Endothelial cell of umbilical vein (primary cell): Measurements from ENCODE around the gene IL22RA2. TPM values are rescaled to one million over a fixed set of nuclear protein-coding genes. Genes with fewer than 3 reads are reported as not detected.

Experiments
- BruUV-seq: library from RNA; stranded (reverse); fragments of 400-500 nt; replicated peaks from 2 replicates; lab custom pipeline; 2021; lab: Mats Ljungman, UMichigan
- CTCF ChIA-PET: fragments of 300-600, 350-600 bp; sonication (Branson Sonifier 250); formaldehyde crosslinking; loops from one replicate; lab custom pipeline; 2021; ENCODE audit warnings: antibody characterized with exemption, inconsistent platforms; lab: Charles Lee
- POLR2A ChIA-PET: fragments of 300-600, 350-600 bp; sonication (Branson Sonifier 250); formaldehyde crosslinking; loops from one replicate; lab custom pipeline; 2021; ENCODE audit warnings: antibody characterized with exemption, inconsistent platforms; lab: Charles Lee
- DNase-seq: peaks from one replicate; pipeline ENCODE4 v3.0.0-alpha.2; 2011; ENCODE audit warnings: low read depth, low spot score
- FAIRE-seq: peaks from 2 replicates; lab custom pipeline; 2011; peaks lifted over from hg19 to GRCh38; lab: Jason Lieb, UNC
- H2AFZ ChIP-seq: 2 replicates; pipeline ENCODE4 v1.6.0; 2012; ENCODE audit warnings: low read depth, low read length, control low read depth, inconsistent platforms
- H3K27ac ChIP-seq: 2 replicates; pipeline ENCODE4 v1.5.1; 2011; ENCODE audit warnings: low read depth, mild to moderate bottlenecking, control low read depth, low read length, moderate library complexity; ENCODE audit not compliant: insufficient read depth
- H3K27me3 ChIP-seq, 2 experiments: 2 replicates each; pipeline versions ENCODE4 v1.6.0 to v1.6.1; 2011; ENCODE audit warnings: low read length in 2 of 2, mixed read lengths in 1 of 2; ENCODE audit not compliant: control insufficient read depth in 2 of 2, insufficient read depth in 2 of 2
- H3K36me3 ChIP-seq, 2 experiments: 2 replicates in 1 of 2; 3 replicates in 1 of 2; pipeline ENCODE4 v1.5.1; 2011; ENCODE audit warnings: low read length in 2 of 2, mild to moderate bottlenecking in 1 of 2, moderate library complexity in 1 of 2; ENCODE audit not compliant: control insufficient read depth in 2 of 2, insufficient read depth in 2 of 2; ENCODE audit errors: extremely low read depth in 1 of 2
- H3K4me1 ChIP-seq: 3 replicates; pipeline ENCODE4 v1.5.1; 2011; ENCODE audit warnings: mild to moderate bottlenecking, low read length; ENCODE audit not compliant: control insufficient read depth, insufficient read depth; ENCODE audit errors: extremely low read depth
- H3K4me2 ChIP-seq: 2 replicates; pipeline ENCODE4 v1.6.1; 2011; ENCODE audit warnings: low read length, control low read depth, mixed read lengths; ENCODE audit not compliant: insufficient read depth
- H3K4me3 ChIP-seq, 3 experiments: fragments of 200-600 bp in 1 of 3; sonication (generic), shearing (Covaris generic) in 1 of 3; replicated peaks in 1 of 3; 2 replicates each; pipeline ENCODE4 v1.5.1; 2011 to 2016; ENCODE audit warnings: control low read depth in 3 of 3, low read length in 3 of 3, mild to moderate bottlenecking in 2 of 3, inconsistent platforms in 1 of 3, low read depth in 1 of 3, moderate library complexity in 1 of 3; ENCODE audit not compliant: insufficient read depth in 1 of 3
- H3K79me2 ChIP-seq: 2 replicates; pipeline ENCODE4 v1.6.0; 2012; ENCODE audit warnings: low read length, inconsistent platforms; ENCODE audit not compliant: control insufficient read depth, insufficient read depth
- H3K9ac ChIP-seq: replicated peaks from 2 replicates; pipeline ENCODE3; 2011; ENCODE audit warnings: low read length, control low read depth; ENCODE audit not compliant: insufficient read depth; ENCODE audit errors: extremely low read depth
- H3K9me1 ChIP-seq: replicated peaks from 3 replicates; pipeline ENCODE4 v1.6.0; 2011; ENCODE audit warnings: mild to moderate bottlenecking, low read length; ENCODE audit not compliant: control insufficient read depth, insufficient read depth; ENCODE audit errors: extremely low read depth
- H3K9me3 ChIP-seq: replicated peaks from 2 replicates; pipeline ENCODE4 v1.5.1; 2012; ENCODE audit warnings: low read length, inconsistent platforms; ENCODE audit not compliant: control insufficient read depth, insufficient read depth
- H4K20me1 ChIP-seq: replicated peaks from 2 replicates; pipeline ENCODE3; 2011; ENCODE audit warnings: mild to moderate bottlenecking, low read length; ENCODE audit not compliant: control insufficient read depth, insufficient read depth; ENCODE audit errors: extremely low read depth
- EZH2 ChIP-seq: IDR thresholded peaks from 2 replicates; pipeline ENCODE4 v1.6.1; 2012; ENCODE audit warnings: borderline replicate concordance, low read depth, mild to moderate bottlenecking, moderate library complexity, low read length, inconsistent platforms; ENCODE audit not compliant: severe bottlenecking
- FOS ChIP-seq: IDR thresholded peaks from 2 replicates; pipeline ENCODE4 v1.6.1; 2011; ENCODE audit warnings: mild to moderate bottlenecking, low read length, moderate library complexity, borderline replicate concordance; ENCODE audit not compliant: insufficient read depth
- GATA2 ChIP-seq: IDR thresholded peaks from 2 replicates; pipeline ENCODE4 v1.7.0; 2011; ENCODE audit warnings: low read depth, mild to moderate bottlenecking, moderate library complexity, mixed read lengths, low read length; ENCODE audit not compliant: insufficient read length, insufficient read depth
- JUN ChIP-seq: IDR thresholded peaks from 2 replicates; pipeline ENCODE4 v1.6.1; 2011; ENCODE audit warnings: borderline replicate concordance, low read depth; ENCODE audit not compliant: insufficient read length, insufficient read depth
- MYC ChIP-seq: IDR thresholded peaks from one replicate; pipeline ENCODE4 v1.6.1; 2011; ENCODE audit warnings: mild to moderate bottlenecking, low read depth, low read length
- dilution Hi-C: fragments of 300-500 bp; cut with MboI; formaldehyde crosslinking; loops from one replicate; pipeline ENCODE4 v1.15.0; 2019; ENCODE audit warnings: low sequenced_read_pairs; ENCODE audit not compliant: extremely low pct_ligation_motif_present
- intact Hi-C: fragments of 100-400 bp; cut with micrococcal nuclease; formaldehyde crosslinking; loops from one replicate; pipeline ENCODE4 v1.10.0; 2022
- polyA plus RNA-seq, 4 experiments: library from polyadenylated mRNA; depleted of rRNA in 3 of 4; stranded (reverse) in 3 of 4; unstranded in 1 of 4; fragments of >200 nt; gene quantifications; 2 replicates each; pipeline versions ENCODE4 v1.2.1 to v1.2.3, GENCODE V29; 2011 to 2012; ENCODE audit warnings: missing spikeins in 1 of 4
- total RNA-seq: library from RNA; stranded (reverse); gene quantifications from 2 replicates; pipeline ENCODE4 v1.2.3, GENCODE V29; 2021
- TF ChIP-seq, protein P1 (sequence below), 2 donors: IDR thresholded peaks; 1 replicate in 1 of 2; 2 replicates in 1 of 2; pipeline ENCODE4 v1.5.1; 2011; ENCODE audit warnings: low read length in 2 of 2, mild to moderate bottlenecking in 2 of 2, moderate library complexity in 2 of 2, control low read depth in 1 of 2, inconsistent platforms in 1 of 2, low read depth in 1 of 2; ENCODE audit not compliant: insufficient read depth in 1 of 2; ENCODE audit errors: extremely low read depth in 1 of 2
- TF ChIP-seq, protein P2 (sequence below): IDR thresholded peaks from 2 replicates; pipeline ENCODE4 v1.6.1; 2011; ENCODE audit not compliant: insufficient read depth, insufficient read length

The IL22RA2 gene
- total and polyA plus RNA-seq, 2 donors (not counting 3 experiments of a cell fraction or from before 2014, with no cell fraction given): not detected

- FAIRE-seq (peak; percentile 57), DNase-seq (peak; percentile 86)
- H3K9ac ChIP-seq: no peak overlapping the region
- peaks cover 30% of the 10 kb centered on the region for H3K4me1 ChIP-seq
- H4K20me1 ChIP-seq: no peaks in the 10 kb centered on the region
- H3K27me3 ChIP-seq: no peaks in the 10 kb centered on the region
- POLR2A ChIA-PET: no interaction called here
- no peaks in the 10 kb centered on the region for H3K36me3 ChIP-seq
- dilution Hi-C loops: no loop called here
- peak; percentile 12 for TF ChIP-seq GATA2
- no peak for TF ChIP-seq FOS
- no peaks in the 10 kb centered on the region for H3K9me1 ChIP-seq
- intact Hi-C loops: no loop called here
- H3K79me2 ChIP-seq: peaks cover 74% of the 10 kb centered on the region
- CTCF ChIA-PET: interaction anchor here (0.6 to 1.4 kb wide), 3 partner anchors 9 to 65 kb away, joined by 3 to 7 read pairs (median 3); no protein-coding TSS in a partner anchor
- no TSS peak for BruUV-seq
- no peak overlapping the region for H2AFZ ChIP-seq
- H3K27ac ChIP-seq: no peak overlapping the region
- peak overlapping the region; percentile 30 for H3K4me2 ChIP-seq
- H3K4me3 ChIP-seq: peak overlapping the region in 1 of 3 experiments; percentile 5
- no peaks in the 10 kb centered on the region for H3K9me3 ChIP-seq
These were observed 39.9 kb upstream of the IL22RA2 start for GRCh38 chr6:137213331-137213740.

DNA sequence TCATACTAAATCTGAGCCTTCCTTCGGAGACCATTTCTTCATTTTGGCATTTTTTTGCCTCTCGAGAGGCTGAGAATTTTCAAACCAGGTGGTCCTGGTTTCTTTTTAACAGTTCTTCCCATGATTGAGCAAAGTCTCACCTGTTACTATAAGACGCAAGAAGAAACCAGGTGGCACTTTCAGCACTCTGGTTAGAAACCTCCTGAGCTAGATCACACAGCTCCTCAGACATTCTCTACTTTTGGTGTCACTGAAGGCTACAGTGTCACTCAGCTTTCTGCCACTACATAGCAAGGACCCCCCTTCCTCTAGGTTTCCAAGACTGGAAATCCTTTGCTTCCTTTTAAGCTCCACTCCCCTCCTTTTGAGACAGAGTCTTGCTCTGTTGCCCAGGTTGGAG lies 38.5 kb upstream of the IL22RA2 start:
- no peak for FAIRE-seq
- H4K20me1 ChIP-seq: no peaks in the 10 kb centered on the region
- H3K4me1 ChIP-seq: peaks cover 21% of the 10 kb centered on the region

More for the DNA sequence above, 38.5 kb upstream of the IL22RA2 start:
- Histone ChIP-seq H3K9me3 (no peaks in the 10 kb centered on the region), H3K4me2 (no peak overlapping the region), H3K27ac (no peak overlapping the region), H3K79me2 (peaks cover 67% of the 10 kb centered on the region), H3K36me3 (no peaks in the 10 kb centered on the region), H2AFZ (no peak overlapping the region), H3K4me3 (no peak overlapping the region), H3K9me1 (no peaks in the 10 kb centered on the region), H3K9ac (no peak overlapping the region), H3K27me3 (no peaks in the 10 kb centered on the region)
- dilution Hi-C loops (no loop called here), intact Hi-C loops (no loop called here)
- ChIA-PET CTCF (no interaction called here), POLR2A (no interaction called here)
- no peak for DNase-seq
- no TSS peak for BruUV-seq
- no peak for TF ChIP-seq JUN
- TF ChIP-seq, protein P1, sequence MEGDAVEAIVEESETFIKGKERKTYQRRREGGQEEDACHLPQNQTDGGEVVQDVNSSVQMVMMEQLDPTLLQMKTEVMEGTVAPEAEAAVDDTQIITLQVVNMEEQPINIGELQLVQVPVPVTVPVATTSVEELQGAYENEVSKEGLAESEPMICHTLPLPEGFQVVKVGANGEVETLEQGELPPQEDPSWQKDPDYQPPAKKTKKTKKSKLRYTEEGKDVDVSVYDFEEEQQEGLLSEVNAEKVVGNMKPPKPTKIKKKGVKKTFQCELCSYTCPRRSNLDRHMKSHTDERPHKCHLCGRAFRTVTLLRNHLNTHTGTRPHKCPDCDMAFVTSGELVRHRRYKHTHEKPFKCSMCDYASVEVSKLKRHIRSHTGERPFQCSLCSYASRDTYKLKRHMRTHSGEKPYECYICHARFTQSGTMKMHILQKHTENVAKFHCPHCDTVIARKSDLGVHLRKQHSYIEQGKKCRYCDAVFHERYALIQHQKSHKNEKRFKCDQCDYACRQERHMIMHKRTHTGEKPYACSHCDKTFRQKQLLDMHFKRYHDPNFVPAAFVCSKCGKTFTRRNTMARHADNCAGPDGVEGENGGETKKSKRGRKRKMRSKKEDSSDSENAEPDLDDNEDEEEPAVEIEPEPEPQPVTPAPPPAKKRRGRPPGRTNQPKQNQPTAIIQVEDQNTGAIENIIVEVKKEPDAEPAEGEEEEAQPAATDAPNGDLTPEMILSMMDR (IDR thresholded peaks at IDR 0.05; ENCODE audit: extremely low read depth in 1 of 2, insufficient read depth in 1 of 2, low read depth in 1 of 2, low read length in 2 of 2): no peak
- TF ChIP-seq, protein P2, sequence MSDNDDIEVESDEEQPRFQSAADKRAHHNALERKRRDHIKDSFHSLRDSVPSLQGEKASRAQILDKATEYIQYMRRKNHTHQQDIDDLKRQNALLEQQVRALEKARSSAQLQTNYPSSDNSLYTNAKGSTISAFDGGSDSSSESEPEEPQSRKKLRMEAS: no peak
- no peak for TF ChIP-seq FOS
- no peak for TF ChIP-seq EZH2
- TF ChIP-seq GATA2: no peak
- TF ChIP-seq MYC: no peak
